Breast epithelium (tissue), 4 donors: ENCODE results near the gene CNKSR3. TPM values are rescaled to one million over a fixed set of nuclear protein-coding genes. Genes with fewer than 3 reads are reported as not detected.

Source experiments
- DNase-seq, 2 donors: peaks; one replicate each; pipeline ENCODE4 v3.0.0-alpha.2; 2019; ENCODE audit warnings: low spot score in 2 of 2
- H3K27ac ChIP-seq, 2 donors: fragments of 200-600 bp; sonication (generic) in 1 of 2; one replicate each; pipeline ENCODE4 v1.5.1; 2016 to 2019; ENCODE audit warnings: mild to moderate bottlenecking in 1 of 2
- H3K27me3 ChIP-seq, 2 donors: fragments of 200-600 bp; sonication (generic) in 1 of 2; one replicate each; pipeline versions ENCODE4 v1.5.1 to v1.6.0; 2017 to 2019; ENCODE audit warnings: control low read depth in 1 of 2, mild to moderate bottlenecking in 1 of 2
- H3K36me3 ChIP-seq: fragments of 200-600 bp; one replicate; pipeline ENCODE4 v1.5.1; 2019
- H3K4me1 ChIP-seq, 2 donors: fragments of 200-600 bp; sonication (generic); one replicate each; pipeline ENCODE4 v1.5.1; 2016 to 2019; ENCODE audit warnings: control low read depth in 1 of 2
- H3K4me3 ChIP-seq, 3 donors: fragments of 200-600 bp; sonication (generic); 1 replicate in 2 of 3; 2 replicates in 1 of 3; pipeline ENCODE4 v1.5.1; 2016 to 2019; ENCODE audit warnings: mild to moderate bottlenecking in 3 of 3, moderate library complexity in 2 of 3
- H3K9me3 ChIP-seq, 2 donors: fragments of 200-600 bp; sonication (generic) in 1 of 2; one replicate each; pipeline ENCODE4 v1.5.1; 2016 to 2019; ENCODE audit warnings: control low read depth in 1 of 2
- CTCF ChIP-seq, 3 donors: fragments of 450-650 bp; IDR thresholded peaks; one replicate each; pipeline ENCODE4 v1.5.1; 2016 to 2017; ENCODE audit warnings: antibody characterized with exemption in 3 of 3, mild to moderate bottlenecking in 3 of 3, moderate library complexity in 3 of 3
- POLR2A ChIP-seq: fragments of 450-650 bp; IDR thresholded peaks from one replicate; pipeline ENCODE4 v1.6.1; 2016; ENCODE audit warnings: antibody characterized with exemption, mild to moderate bottlenecking, moderate library complexity
- POLR2AphosphoS5 ChIP-seq, 3 donors: sonication (generic); formaldehyde crosslinking; IDR thresholded peaks; one replicate each; pipeline ENCODE4 v1.6.1; 2017; ENCODE audit warnings: antibody characterized with exemption in 3 of 3
- intact Hi-C: fragments of 100-400 bp; cut with DNase I; formaldehyde crosslinking; loops from one replicate; pipeline ENCODE4 v1.15.1; 2023; ENCODE audit warnings: low total_unique reads
- total RNA-seq, 3 donors: library from RNA; depleted of rRNA; stranded (reverse); fragments of >200 nt; gene quantifications; one replicate each; pipeline ENCODE4 v1.1.0, GENCODE V29; 2016

The CNKSR3 gene
- total RNA-seq, 3 donors from 2014 or later: 2.1 to 8.6 (median 5.2) TPM

- peak in 2 of 3 donors; percentile 49 to 71 for TF ChIP-seq CTCF (IDR thresholded peaks at IDR 0.05)
- TF ChIP-seq POLR2AphosphoS5 (IDR thresholded peaks at IDR 0.05): peak in 1 of 3 donors; percentile 23
- TF ChIP-seq POLR2A: no peak
- Histone ChIP-seq H3K9me3 (no peaks in the 10 kb centered on the region), H3K4me1 (no peaks in the 10 kb centered on the region), H3K27me3 (no peaks in the 10 kb centered on the region), H3K27ac (peak overlapping the region; percentile 37 to 39), H3K4me3 (peak overlapping the region in 2 of 3 donors; percentile 31 to 35), H3K36me3 (no peaks in the 10 kb centered on the region)
- intact Hi-C loops: no loop called here
- DNase-seq: peak; percentile 72 to 73
These were observed 166.8 kb downstream of the CNKSR3 start for GRCh38 chr6:154343473-154344308.

GRCh38 chr6:154341871-154342270 lies 168.6 kb downstream of the CNKSR3 start:
- no peaks in the 10 kb centered on the region for H3K27me3 ChIP-seq
- no peak for DNase-seq
- no peaks in the 10 kb centered on the region for H3K4me1 ChIP-seq
- H3K9me3 ChIP-seq: no peaks in the 10 kb centered on the region
- intact Hi-C loops: no loop called here
- no peaks in the 10 kb centered on the region for H3K36me3 ChIP-seq
- TF ChIP-seq CTCF (IDR thresholded peaks at IDR 0.05) (no peak), POLR2A (no peak), POLR2AphosphoS5 (IDR thresholded peaks at IDR 0.05) (no peak)
- H3K4me3 ChIP-seq: no peak overlapping the region
- no peak overlapping the region for H3K27ac ChIP-seq

- Histone ChIP-seq H3K36me3 (no peaks in the 10 kb centered on the region), H3K9me3 (no peaks in the 10 kb centered on the region), H3K27ac (no peak overlapping the region), H3K4me1 (no peaks in the 10 kb centered on the region), H3K27me3 (no peaks in the 10 kb centered on the region), H3K4me3 (no peak overlapping the region)
- intact Hi-C loops: no loop called here
- TF ChIP-seq POLR2A: no peak
- no peak for TF ChIP-seq POLR2AphosphoS5 (IDR thresholded peaks at IDR 0.05)
- TF ChIP-seq CTCF (IDR thresholded peaks at IDR 0.05): no peak
- DNase-seq: no peak
These were observed 169.1 kb downstream of the CNKSR3 start for GRCh38 chr6:154341336-154341735.

Other genes with a start within 250 kb of the CNKSR3 start
- 1 to 10 TPM; 3.7 to 6.7 (median 5.6) TPM for gene IPCEF1, start 153.9 kb downstream of the CNKSR3 start, total RNA-seq
- 10 to 100 TPM; 38.9 to 58.0 (median 41.0) TPM for gene SCAF8, start 222.7 kb upstream of the CNKSR3 start, total RNA-seq